Brain microvascular endothelial cell (primary cell): ENCODE results near the gene ADIPOQ.

Experiments used
- DNase-seq: peaks from one replicate; pipeline ENCODE4 v3.0.0-alpha.2; 2020
- H3K27ac ChIP-seq: fragments of 250-450 bp; sonication (Bioruptor Pico); 2 replicates; pipeline ENCODE4 v1.5.1; 2020; ENCODE audit warnings: mild to moderate bottlenecking, moderate library complexity
- H3K27me3 ChIP-seq: fragments of 250-450 bp; sonication (Bioruptor Pico); replicated peaks from 2 replicates; pipeline ENCODE4 v1.5.1; 2020; ENCODE audit warnings: mild to moderate bottlenecking
- H3K36me3 ChIP-seq: fragments of 250-450 bp; sonication (Bioruptor Pico); replicated peaks from 2 replicates; pipeline ENCODE4 v1.5.1; 2020; ENCODE audit warnings: mild to moderate bottlenecking
- H3K4me3 ChIP-seq: 2 replicates; pipeline ENCODE4 v1.5.1; 2011; ENCODE audit warnings: low read depth, mild to moderate bottlenecking, control low read depth, low read length, moderate library complexity
- CTCF ChIP-seq: IDR thresholded peaks from 2 replicates; pipeline ENCODE4 v1.5.1; 2011; ENCODE audit warnings: low read depth, mild to moderate bottlenecking, moderate library complexity, low read length, control low read depth, inconsistent platforms; ENCODE audit errors: missing control alignments
- in situ Hi-C: cut with HindIII; loops from 2 replicates; pipeline ENCODE4 v1.10.0; 2017; ENCODE audit warnings: low sequenced_read_pairs, low pct_ligation_motif_present

ADIPOQ gene

DNA sequence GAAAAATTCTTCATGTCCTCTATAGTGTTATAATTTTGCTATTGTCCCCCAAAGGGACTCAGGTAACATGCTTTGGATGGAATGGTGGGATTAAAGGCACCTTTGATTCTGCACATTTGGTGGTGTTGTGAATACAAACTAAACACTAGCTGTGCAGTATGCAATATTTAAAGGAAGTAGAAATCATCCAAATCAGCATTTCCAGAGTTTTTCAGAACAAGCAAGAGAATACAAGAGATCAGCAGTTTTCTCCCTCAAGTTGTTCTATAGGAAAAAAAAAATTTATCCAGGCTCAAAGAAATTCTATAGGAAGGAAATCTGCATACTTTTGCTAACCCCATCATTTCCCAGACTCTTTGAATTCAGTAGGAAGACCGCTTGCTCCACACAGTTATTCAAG is 10.2 kb upstream of the ADIPOQ start:
- TF ChIP-seq CTCF: no peak
- Histone ChIP-seq H3K4me3 (no peak overlapping the region), H3K36me3 (no peaks in the 10 kb centered on the region), H3K27ac (no peak overlapping the region), H3K27me3 (peaks cover 17% of the 10 kb centered on the region)
- in situ Hi-C loops: no loop called here
- DNase-seq: no peak

DNA sequence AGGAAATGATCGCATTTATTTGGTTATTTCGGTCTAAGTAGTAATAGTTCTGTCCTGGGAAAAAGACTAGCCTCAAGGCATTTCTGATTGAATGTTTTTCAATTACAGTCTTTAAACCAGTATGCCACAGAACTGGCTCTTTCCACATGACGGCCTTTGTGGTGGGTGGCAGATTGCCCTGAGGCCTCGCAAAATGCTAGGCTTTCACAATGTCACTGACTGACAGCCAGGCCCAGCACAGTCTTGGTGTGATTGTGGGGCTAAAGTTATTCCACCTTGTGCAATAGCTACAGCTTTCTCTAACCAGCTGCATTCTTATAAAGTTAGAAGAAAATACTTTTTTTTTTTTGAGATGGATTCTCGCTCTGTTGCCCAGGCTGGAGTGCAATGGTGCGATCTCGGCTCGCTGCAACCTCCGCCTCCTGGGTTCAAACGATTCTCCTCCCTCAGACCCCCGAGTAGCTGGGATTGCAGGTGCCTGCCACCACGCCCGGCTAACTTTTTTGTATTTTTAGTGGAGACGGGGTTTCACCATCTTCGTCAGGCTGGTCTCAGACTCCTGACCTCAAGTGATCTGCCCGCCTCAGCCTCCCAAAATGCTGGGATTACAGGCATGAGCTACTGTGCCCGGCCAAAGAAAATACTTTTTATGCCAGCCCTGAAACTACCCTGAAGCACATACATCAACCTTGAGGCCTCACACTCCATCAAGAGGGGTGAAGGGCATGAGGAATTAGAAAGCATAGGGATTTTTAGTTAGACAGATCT is 2.5 kb upstream of the ADIPOQ start:
- no peak for DNase-seq
- in situ Hi-C loops: no loop called here
- Histone ChIP-seq H3K27me3 (no peaks in the 10 kb centered on the region), H3K4me3 (no peak overlapping the region), H3K36me3 (no peaks in the 10 kb centered on the region), H3K27ac (no peak overlapping the region)
- TF ChIP-seq CTCF: no peak

GRCh38 chr3:186841620-186842019 is 890 bp upstream of the ADIPOQ start:
- no peaks in the 10 kb centered on the region for H3K36me3 ChIP-seq
- no peak overlapping the region for H3K4me3 ChIP-seq
- TF ChIP-seq CTCF: no peak
- no peak for DNase-seq
- in situ Hi-C loops: no loop called here
- H3K27ac ChIP-seq: no peak overlapping the region
- H3K27me3 ChIP-seq: peaks cover 3% of the 10 kb centered on the region

DNA sequence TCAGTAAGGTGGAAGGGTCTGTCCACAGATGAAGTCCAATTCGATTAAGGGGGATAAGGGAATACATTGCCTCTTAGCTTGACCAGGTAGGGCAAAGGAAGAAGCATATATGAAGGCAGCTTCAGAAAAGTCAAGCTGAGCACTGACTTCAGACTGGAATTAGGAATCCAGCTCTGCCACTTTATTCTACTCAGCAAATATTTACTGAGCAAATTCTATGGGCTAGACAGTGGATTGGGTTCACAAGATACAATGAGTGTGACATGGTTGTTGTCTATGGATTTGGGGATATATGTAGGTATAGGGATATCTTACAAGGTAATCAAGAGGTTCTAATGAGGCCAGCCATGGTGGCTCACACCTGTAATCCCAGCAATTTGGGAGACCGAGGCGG is 526 bp downstream of the ADIPOQ start:
- in situ Hi-C loops: no loop called here
- no peaks in the 10 kb centered on the region for H3K36me3 ChIP-seq
- no peak overlapping the region for H3K4me3 ChIP-seq
- TF ChIP-seq CTCF: no peak
- H3K27ac ChIP-seq: no peak overlapping the region
- peaks cover 3% of the 10 kb centered on the region for H3K27me3 ChIP-seq
- no peak for DNase-seq

DNA sequence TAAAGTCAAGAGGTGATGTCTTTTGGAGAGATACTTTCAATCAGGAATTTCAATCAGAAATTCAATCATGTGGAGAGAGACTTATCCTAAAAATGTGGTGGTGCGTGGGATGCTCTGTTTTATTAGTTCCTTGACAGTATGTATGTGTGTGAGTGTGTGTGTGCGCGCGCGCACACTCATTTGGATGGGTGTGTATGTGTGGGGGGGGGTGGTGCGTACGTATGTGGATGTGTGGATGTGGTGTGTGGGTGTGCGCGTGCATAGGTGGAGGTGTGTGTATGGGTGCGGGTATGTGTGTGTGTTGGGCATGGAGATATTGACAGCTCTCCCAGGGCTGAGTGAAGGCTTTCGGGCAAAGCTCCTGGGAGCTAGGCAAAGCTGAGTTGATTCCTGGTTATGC is 2.4 kb downstream of the ADIPOQ start:
- peaks cover 3% of the 10 kb centered on the region for H3K27me3 ChIP-seq
- in situ Hi-C loops: no loop called here

More for the DNA sequence above, 2.4 kb downstream of the ADIPOQ start:
- no peaks in the 10 kb centered on the region for H3K36me3 ChIP-seq
- no peak overlapping the region for H3K27ac ChIP-seq
- no peak overlapping the region for H3K4me3 ChIP-seq
- TF ChIP-seq CTCF: no peak
- no peak for DNase-seq
